Sigmoid colon (tissue), 4 donors: ENCODE measurements around the gene METTL8.

Experiments used
- CTCF ChIP-seq, 4 experiments: fragments of 450-650 bp in 3 of 4; fragments of 200-600 bp in 1 of 4; IDR thresholded peaks; one replicate each; pipeline ENCODE4 v1.5.1; 2016 to 2019; ENCODE audit warnings: antibody characterized with exemption in 4 of 4, mild to moderate bottlenecking in 3 of 4, moderate library complexity in 2 of 4
- EP300 ChIP-seq, 4 donors: sonication (generic); formaldehyde crosslinking; IDR thresholded peaks; one replicate each; pipeline ENCODE4 v1.6.1; 2017; ENCODE audit warnings: antibody characterized with exemption in 4 of 4
- POLR2A ChIP-seq, 2 donors: fragments of 450-650 bp; IDR thresholded peaks; one replicate each; pipeline ENCODE4 v1.6.1; 2016; ENCODE audit warnings: antibody characterized with exemption in 2 of 2, mild to moderate bottlenecking in 2 of 2, moderate library complexity in 2 of 2
- POLR2AphosphoS5 ChIP-seq, 4 donors: sonication (generic); formaldehyde crosslinking; IDR thresholded peaks; one replicate each; pipeline ENCODE4 v1.6.1; 2017; ENCODE audit warnings: antibody characterized with exemption in 4 of 4

- no peak for TF ChIP-seq POLR2AphosphoS5 (IDR thresholded peaks at IDR 0.05)
- TF ChIP-seq POLR2A (IDR thresholded peaks at IDR 0.05), result no peak
- no peak for TF ChIP-seq CTCF (IDR thresholded peaks at IDR 0.05)
- TF ChIP-seq EP300 (IDR thresholded peaks at IDR 0.05), result no peak
Measured at GRCh38 chr2:171309455-171310286, 124.1 kb downstream of the METTL8 start.
